Kidney epithelial cell (primary cell): ENCODE data around the gene CACNA1D. TPM values are rescaled to one million over a fixed set of nuclear protein-coding genes. Genes with fewer than 3 reads are reported as not detected.

Source experiments
- DNase-seq: peaks from one replicate; pipeline ENCODE4 v3.0.0-alpha.2; 2010; ENCODE audit warnings: low read depth
- H3K27me3 ChIP-seq: 2 replicates; pipeline ENCODE4 v1.6.0; 2011; ENCODE audit warnings: low read length; ENCODE audit not compliant: control insufficient read depth, insufficient read depth
- H3K36me3 ChIP-seq: 2 replicates; pipeline ENCODE4 v1.5.1; 2011; ENCODE audit warnings: low read length; ENCODE audit not compliant: control insufficient read depth, insufficient read depth
- H3K4me3 ChIP-seq: 2 replicates; pipeline ENCODE4 v1.5.1; 2011; ENCODE audit warnings: low read depth, mild to moderate bottlenecking, control low read depth, low read length
- CTCF ChIP-seq: IDR thresholded peaks from 2 replicates; pipeline ENCODE4 v1.5.1; 2011; ENCODE audit warnings: mild to moderate bottlenecking, moderate library complexity, low read length, control low read depth, inconsistent platforms; ENCODE audit not compliant: insufficient read depth, poor library complexity, severe bottlenecking
- total RNA-seq: library from RNA; depleted of rRNA; stranded (reverse); fragments of >200 nt; gene quantifications from 2 replicates; pipeline ENCODE4 v1.2.3, GENCODE V29; 2015

The CACNA1D gene
- total RNA-seq, 1 donor from 2014 or later = 0.21 TPM

GRCh38 chr3:53485675-53486403, 8.6 kb upstream of the CACNA1D start:
- H3K36me3 ChIP-seq = no peaks in the 10 kb centered on the region
- DNase-seq = no peak
- no peak for TF ChIP-seq CTCF
- H3K27me3 ChIP-seq = no peaks in the 10 kb centered on the region
- H3K4me3 ChIP-seq = no peak overlapping the region

- Histone ChIP-seq H3K36me3 (no peaks in the 10 kb centered on the region), H3K27me3 (no peaks in the 10 kb centered on the region), H3K4me3 (no peak overlapping the region)
- DNase-seq = no peak
- no peak for TF ChIP-seq CTCF
These were observed 7.3 kb upstream of the CACNA1D start for GRCh38 chr3:53486961-53487654.

- TF ChIP-seq CTCF = no peak
- no peak overlapping the region for H3K4me3 ChIP-seq
- H3K27me3 ChIP-seq = peaks cover 11% of the 10 kb centered on the region
- H3K36me3 ChIP-seq = no peaks in the 10 kb centered on the region
- no peak for DNase-seq
These were observed 5.0 kb upstream of the CACNA1D start for GRCh38 chr3:53489386-53489785.

- Histone ChIP-seq H3K27me3 (peaks cover 12% of the 10 kb centered on the region), H3K36me3 (no peaks in the 10 kb centered on the region), H3K4me3 (no peak overlapping the region)
- no peak for TF ChIP-seq CTCF
- no peak for DNase-seq
These were observed 4.5 kb upstream of the CACNA1D start for GRCh38 chr3:53489787-53490458.

- Histone ChIP-seq H3K36me3 (no peaks in the 10 kb centered on the region), H3K4me3 (no peak overlapping the region), H3K27me3 (peaks cover 18% of the 10 kb centered on the region)
- no peak for DNase-seq
- no peak for TF ChIP-seq CTCF
These were observed 3.9 kb upstream of the CACNA1D start for GRCh38 chr3:53490459-53490968.
